SK-N-MC (cell line): ENCODE measurements around the gene DCDC2C.

ENCODE experiments used
- DNase-seq: peaks from one replicate; pipeline ENCODE4 v3.0.0-alpha.2; 2011; ENCODE audit warnings: low read depth, low spot score
- H3K27ac ChIP-seq: fragments of 200-600 bp; sonication (generic); 2 replicates; pipeline ENCODE4 v1.5.1; 2016; ENCODE audit warnings: mixed run types
- H3K36me3 ChIP-seq: fragments of 200-600 bp; sonication (generic); 2 replicates; pipeline ENCODE4 v1.6.1; 2017; ENCODE audit warnings: antibody characterized with exemption, low read length, mixed read lengths; ENCODE audit not compliant: insufficient read depth
- H3K4me3 ChIP-seq: fragments of 200-600 bp; sonication (generic); 2 replicates; pipeline ENCODE4 v1.5.1; 2016
- H3K9ac ChIP-seq: fragments of 200-600 bp; sonication (generic); 2 replicates; pipeline ENCODE4 v1.8.0; 2017; ENCODE audit warnings: mixed run types, mixed read lengths; ENCODE audit not compliant: insufficient read length
- H3K9me3 ChIP-seq: fragments of 200-600 bp; sonication (generic); 2 replicates; pipeline ENCODE4 v1.6.1; 2017; ENCODE audit warnings: low read depth, mild to moderate bottlenecking, antibody characterized with exemption, low read length, moderate library complexity, mixed read lengths
- EZH2 ChIP-seq: fragments of 200-600 bp; sonication (generic); IDR thresholded peaks from one replicate; pipeline ENCODE4 v1.6.1; 2017; ENCODE audit warnings: antibody characterized with exemption
- FOXP2 ChIP-seq: optimal IDR thresholded peaks from 2 replicates; pipeline ENCODE3; 2011; ENCODE audit warnings: mild to moderate bottlenecking, moderate library complexity; ENCODE audit not compliant: insufficient read depth; ENCODE audit errors: extremely low read length, control extremely low read depth
- POLR2AphosphoS5 ChIP-seq: IDR thresholded peaks from 2 replicates; pipeline ENCODE4 v1.6.1; 2012; ENCODE audit warnings: mild to moderate bottlenecking, low read depth, low read length, borderline replicate concordance

The DCDC2C gene

GRCh38 chr2:3864943-3865865 is 161.8 kb downstream of the DCDC2C start:
- H3K9me3 ChIP-seq: no peaks in the 10 kb centered on the region
- no peak overlapping the region for H3K4me3 ChIP-seq
- no peak overlapping the region for H3K27ac ChIP-seq
- DNase-seq: no peak
- H3K9ac ChIP-seq: no peak overlapping the region
- H3K36me3 ChIP-seq: no peaks in the 10 kb centered on the region
- TF ChIP-seq EZH2 (no peak), FOXP2 (no peak)

- H3K36me3 ChIP-seq: no peaks in the 10 kb centered on the region
- no peaks in the 10 kb centered on the region for H3K9me3 ChIP-seq
- no peak for TF ChIP-seq EZH2
- TF ChIP-seq POLR2AphosphoS5: no peak
- TF ChIP-seq FOXP2: no peak
- no peak overlapping the region for H3K27ac ChIP-seq
- H3K4me3 ChIP-seq: no peak overlapping the region
- H3K9ac ChIP-seq: no peak overlapping the region
- DNase-seq: no peak
These were observed 164.1 kb downstream of the DCDC2C start for GRCh38 chr2:3867469-3867868.

GRCh38 chr2:3868012-3868805 is 164.8 kb downstream of the DCDC2C start:
- Histone ChIP-seq H3K36me3 (no peaks in the 10 kb centered on the region), H3K27ac (no peak overlapping the region), H3K4me3 (no peak overlapping the region), H3K9me3 (no peaks in the 10 kb centered on the region), H3K9ac (no peak overlapping the region)
- DNase-seq: no peak
- TF ChIP-seq POLR2AphosphoS5 (no peak), EZH2 (no peak), FOXP2 (no peak)

GRCh38 chr2:3870222-3870621 is 166.8 kb downstream of the DCDC2C start:
- TF ChIP-seq FOXP2: no peak
- no peak for DNase-seq

GRCh38 chr2:3871002-3871401 is 167.6 kb downstream of the DCDC2C start:
- H3K27ac ChIP-seq: 0 out of 2 replicates have a peak overlapping the region, but pooled peaks have one; percentile 10
- no peaks in the 10 kb centered on the region for H3K36me3 ChIP-seq
- DNase-seq: peak; percentile 79
- H3K9ac ChIP-seq: no peak overlapping the region
- H3K9me3 ChIP-seq: no peaks in the 10 kb centered on the region
- TF ChIP-seq POLR2AphosphoS5 (peak; percentile 28; the same call in 1 of the 2 replicates), EZH2 (no peak)
- H3K4me3 ChIP-seq: peak overlapping the region; percentile 42

More at GRCh38 chr2:3870222-3870621, 166.8 kb downstream of the DCDC2C start:
- H3K36me3 ChIP-seq: no peaks in the 10 kb centered on the region
- no peak overlapping the region for H3K27ac ChIP-seq
- no peaks in the 10 kb centered on the region for H3K9me3 ChIP-seq
- H3K9ac ChIP-seq: no peak overlapping the region
- H3K4me3 ChIP-seq: no peak overlapping the region

- Histone ChIP-seq H3K9me3 (no peaks in the 10 kb centered on the region), H3K4me3 (no peak overlapping the region), H3K27ac (peak overlapping the region; percentile 15; the same call in 1 of the 2 replicates), H3K9ac (no peak overlapping the region), H3K36me3 (no peaks in the 10 kb centered on the region)
- TF ChIP-seq EZH2 (no peak), FOXP2 (no peak), POLR2AphosphoS5 (no peak)
- DNase-seq: no peak
These were observed 169.1 kb downstream of the DCDC2C start for GRCh38 chr2:3872451-3872850.

- no peak for DNase-seq
- no peaks in the 10 kb centered on the region for H3K9me3 ChIP-seq
These were observed 170.5 kb downstream of the DCDC2C start for GRCh38 chr2:3873899-3874298.

GRCh38 chr2:3876221-3876620 is 172.8 kb downstream of the DCDC2C start:
- Histone ChIP-seq H3K9ac (no peak overlapping the region), H3K36me3 (no peaks in the 10 kb centered on the region), H3K4me3 (no peak overlapping the region), H3K9me3 (no peaks in the 10 kb centered on the region), H3K27ac (no peak overlapping the region)
- TF ChIP-seq POLR2AphosphoS5 (no peak), EZH2 (no peak), FOXP2 (no peak)
- no peak for DNase-seq

More at GRCh38 chr2:3873899-3874298, 170.5 kb downstream of the DCDC2C start:
- Histone ChIP-seq H3K4me3 (no peak overlapping the region), H3K36me3 (no peaks in the 10 kb centered on the region), H3K27ac (no peak overlapping the region), H3K9ac (no peak overlapping the region)
- TF ChIP-seq FOXP2: no peak
- no peak for TF ChIP-seq POLR2AphosphoS5
- TF ChIP-seq EZH2: no peak
